ENCODE measurements around the gene PCSK6. TPM values are rescaled to one million over a fixed set of nuclear protein-coding genes. Genes with fewer than 3 reads are reported as not detected.

Gene PCSK6
- total and polyA plus RNA-seq, 2 experiments from 2014 or later = 4.8 to 6.4 TPM

DNA sequence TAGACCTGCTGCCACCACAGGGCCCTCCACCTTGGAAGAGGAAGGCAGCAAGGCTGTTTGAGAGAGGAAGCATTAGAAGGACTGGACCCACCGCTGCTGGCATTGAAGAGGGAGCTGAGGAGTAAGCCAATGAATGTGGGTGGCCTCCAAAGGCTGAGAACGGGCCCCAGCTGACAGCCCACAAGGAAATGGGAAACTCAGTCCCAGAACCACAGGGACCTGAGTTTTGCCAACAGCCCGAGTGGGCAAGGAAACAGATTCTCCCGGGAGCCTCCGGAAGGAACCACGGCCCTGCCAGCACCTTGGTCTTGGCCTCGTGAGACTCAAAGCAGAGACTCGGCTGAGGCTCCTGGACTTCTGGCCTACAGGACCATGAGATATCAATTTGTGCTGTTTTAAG is 99.0 kb downstream of the PCSK6 start:
- H3K9me3 ChIP-seq (ENCODE audit: low read depth) = no peaks in the 10 kb centered on the region
- no peaks in the 10 kb centered on the region for H3K27me3 ChIP-seq
- H3K36me3 ChIP-seq = no peaks in the 10 kb centered on the region
- no peak overlapping the region for H3K27ac ChIP-seq
- DNase-seq (ENCODE audit: low read depth in 1 of 2, low spot score in 1 of 2) = no peak
- TF ChIP-seq CTCF (IDR thresholded peaks at IDR 0.05; ENCODE audit: low read depth, low read length) = no peak
- H3K4me3 ChIP-seq = no peak overlapping the region
- H3K4me1 ChIP-seq (ENCODE audit: low read depth) = peaks cover 5% of the 10 kb centered on the region

DNA sequence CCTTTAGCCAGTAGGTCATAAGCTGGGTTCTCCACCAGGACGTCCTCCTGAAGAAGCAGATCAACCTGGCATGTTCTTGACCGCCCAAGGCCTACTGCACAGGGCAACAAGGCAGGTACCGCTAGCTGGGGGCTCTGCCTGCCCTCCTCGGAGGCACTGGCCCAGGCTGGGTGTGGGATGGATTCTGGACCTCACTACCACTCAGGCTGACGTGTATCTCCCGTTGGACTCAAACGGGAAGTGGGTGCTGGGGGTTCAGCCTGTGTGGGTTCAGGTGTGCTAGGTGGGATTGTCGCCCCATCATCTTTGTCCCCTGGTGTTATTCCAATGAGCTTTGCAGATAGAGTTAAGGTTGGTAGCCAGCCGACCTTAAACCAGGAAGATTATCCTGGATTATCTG is 99.4 kb downstream of the PCSK6 start:
- H3K4me1 ChIP-seq (ENCODE audit: low read depth) = peaks cover 5% of the 10 kb centered on the region
- H3K27ac ChIP-seq = no peak overlapping the region
- no peak overlapping the region for H3K4me3 ChIP-seq
- DNase-seq (ENCODE audit: low read depth in 1 of 2, low spot score in 1 of 2) = no peak
- no peaks in the 10 kb centered on the region for H3K9me3 ChIP-seq (ENCODE audit: low read depth)
- no peaks in the 10 kb centered on the region for H3K36me3 ChIP-seq
- no peak for TF ChIP-seq CTCF (IDR thresholded peaks at IDR 0.05; ENCODE audit: low read depth, low read length)
- H3K27me3 ChIP-seq = no peaks in the 10 kb centered on the region

GRCh38 chr15:101389362-101389761 is 100.1 kb downstream of the PCSK6 start:
- Histone ChIP-seq H3K27ac (no peak overlapping the region), H3K36me3 (no peaks in the 10 kb centered on the region), H3K27me3 (no peaks in the 10 kb centered on the region), H3K9me3 (ENCODE audit: low read depth) (no peaks in the 10 kb centered on the region), H3K4me1 (ENCODE audit: low read depth) (peaks cover 5% of the 10 kb centered on the region), H3K4me3 (no peak overlapping the region)
- TF ChIP-seq CTCF (IDR thresholded peaks at IDR 0.05; ENCODE audit: low read depth, low read length) = no peak
- DNase-seq (ENCODE audit: low read depth in 1 of 2, low spot score in 1 of 2) = no peak

GRCh38 chr15:101388046-101388445 is 101.5 kb downstream of the PCSK6 start:
- no peaks in the 10 kb centered on the region for H3K9me3 ChIP-seq (ENCODE audit: low read depth)
- no peak for DNase-seq (ENCODE audit: low read depth in 1 of 2, low spot score in 1 of 2)
- no peaks in the 10 kb centered on the region for H3K36me3 ChIP-seq
- no peak overlapping the region for H3K4me3 ChIP-seq
- peaks cover 5% of the 10 kb centered on the region for H3K4me1 ChIP-seq (ENCODE audit: low read depth)
- H3K27me3 ChIP-seq = no peaks in the 10 kb centered on the region
- TF ChIP-seq CTCF (IDR thresholded peaks at IDR 0.05; ENCODE audit: low read depth, low read length) = no peak
- no peak overlapping the region for H3K27ac ChIP-seq

DNA sequence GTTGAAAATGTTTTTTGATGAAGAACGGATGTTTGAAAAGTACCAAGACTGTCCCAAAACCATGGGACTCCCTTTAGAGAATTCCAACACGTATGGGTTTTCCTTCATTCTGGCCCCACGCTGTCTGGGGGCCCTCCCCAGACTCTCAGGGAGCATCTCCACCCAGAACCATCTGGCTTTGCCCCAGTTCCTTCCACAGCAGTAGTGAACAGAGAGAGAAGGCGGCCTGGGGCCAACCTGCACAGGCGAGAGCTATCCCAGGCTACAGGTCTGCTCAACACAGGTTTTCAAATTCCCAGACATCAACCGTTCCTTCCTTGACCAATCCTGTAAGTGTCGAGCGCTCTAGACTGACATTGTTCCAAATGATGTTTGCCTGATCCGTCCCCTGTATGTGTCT is 101.9 kb downstream of the PCSK6 start:
- no peak for DNase-seq (ENCODE audit: low read depth in 1 of 2, low spot score in 1 of 2)
- H3K9me3 ChIP-seq (ENCODE audit: low read depth) = no peaks in the 10 kb centered on the region
- H3K4me3 ChIP-seq = no peak overlapping the region
- H3K36me3 ChIP-seq = no peaks in the 10 kb centered on the region
- no peak for TF ChIP-seq CTCF (IDR thresholded peaks at IDR 0.05; ENCODE audit: low read depth, low read length)
- peaks cover 5% of the 10 kb centered on the region for H3K4me1 ChIP-seq (ENCODE audit: low read depth)
- H3K27ac ChIP-seq = no peak overlapping the region
- H3K27me3 ChIP-seq = no peaks in the 10 kb centered on the region

DNA sequence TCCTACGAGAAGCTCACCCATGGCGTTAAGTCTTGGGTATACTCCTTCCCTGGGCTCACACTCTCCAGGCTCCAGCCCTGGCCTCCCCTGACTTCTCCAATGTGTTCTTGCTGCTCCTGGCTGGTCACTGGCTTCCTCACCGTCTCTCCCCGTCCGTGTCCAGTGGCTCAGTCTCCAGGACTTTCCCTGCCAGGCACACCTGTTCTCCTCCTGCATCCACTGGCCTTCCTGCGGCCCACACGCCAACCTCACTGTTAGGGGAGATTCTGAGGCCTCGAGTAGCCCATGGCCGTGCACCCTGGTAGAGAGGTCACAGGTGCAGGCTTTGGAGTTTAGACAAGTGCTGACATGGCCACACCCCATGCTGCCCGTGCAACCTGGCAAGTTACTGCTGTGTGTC is 102.5 kb downstream of the PCSK6 start:
- TF ChIP-seq CTCF (IDR thresholded peaks at IDR 0.05; ENCODE audit: low read depth, low read length) = no peak
- Histone ChIP-seq H3K27ac (no peak overlapping the region), H3K27me3 (no peaks in the 10 kb centered on the region), H3K4me3 (no peak overlapping the region), H3K4me1 (ENCODE audit: low read depth) (peaks cover 5% of the 10 kb centered on the region), H3K36me3 (no peaks in the 10 kb centered on the region), H3K9me3 (ENCODE audit: low read depth) (no peaks in the 10 kb centered on the region)
- DNase-seq (ENCODE audit: low read depth in 1 of 2, low spot score in 1 of 2) = no peak

Measured in cardiac muscle cell (in vitro differentiated cells and primary cell).